A549 (cell line): ENCODE data around the gene PDCD6IP. TPM values are rescaled to one million over a fixed set of nuclear protein-coding genes. Genes with fewer than 3 reads are reported as not detected.

Experiments
- ATAC-seq, 2 experiments: fragments of 200-7000 bp in 1 of 2; fragments of >200 bp in 1 of 2; cut with Nextera tagmentation in 1 of 2; cut with Tn5 transposase in 1 of 2; 3 replicates each; pipeline versions ENCODE4 v1.8.0 to v1.9.1; 2018 to 2020; ENCODE audit warnings: mild to moderate bottlenecking in 1 of 2, moderate library complexity in 1 of 2
- CTCF ChIA-PET: fragments of 300-600 bp; sonication (Branson Sonifier 250); formaldehyde crosslinking; extraction: SDS; loops from one replicate; lab custom pipeline; 2021; ENCODE audit warnings: antibody characterized with exemption, inconsistent platforms; lab: Yijun Ruan, JAX
- POLR2A ChIA-PET: fragments of 350-600 bp; formaldehyde crosslinking; extraction: SDS; loops from one replicate; lab custom pipeline; 2021; ENCODE audit warnings: antibody characterized with exemption, inconsistent platforms; lab: Yijun Ruan, JAX
- DNase-seq, 2 experiments: peaks; one replicate each; pipeline versions ENCODE4 v3.0.0 to v3.0.0-alpha.2; 2011 to 2016; ENCODE audit warnings: low read depth in 1 of 2, low spot score in 1 of 2
- FAIRE-seq: peaks from 2 replicates; lab custom pipeline; 2011; peaks lifted over from hg19 to GRCh38; lab: Jason Lieb, UNC
- H3K27ac ChIP-seq, 2 experiments: fragments of >200 bp; sonication (Bioruptor Twin); formaldehyde crosslinking; 3 replicates each; pipeline ENCODE4 v1.5.1; 2016 to 2017
- H3K4me1 ChIP-seq: fragments of >200 bp; sonication (Bioruptor Twin); formaldehyde crosslinking; 3 replicates; pipeline ENCODE4 v1.6.1; 2016
- H3K4me2 ChIP-seq: fragments of >200 bp; sonication (Bioruptor Twin); formaldehyde crosslinking; 3 replicates; pipeline ENCODE4 v1.6.1; 2016
- H3K4me3 ChIP-seq: fragments of >200 bp; sonication (Bioruptor Twin); formaldehyde crosslinking; 3 replicates; pipeline ENCODE4 v1.5.1; 2016
- H3K9me3 ChIP-seq: fragments of >200 bp; sonication (Bioruptor Twin); formaldehyde crosslinking; 3 replicates; pipeline ENCODE4 v1.6.1; 2016
- CBX8 ChIP-seq: fragments of 200-600 bp; sonication (generic); IDR thresholded peaks from 2 replicates; pipeline ENCODE4 v1.6.1; 2016
- CHD2 ChIP-seq: fragments of 150-350 bp; IDR thresholded peaks from 2 replicates; pipeline ENCODE4 v1.6.1; 2014; ENCODE audit warnings: low read length; ENCODE audit not compliant: partially characterized antibody
- CHD4 ChIP-seq: fragments of 200-600 bp; sonication (generic); IDR thresholded peaks from 2 replicates; pipeline ENCODE4 v1.6.1; 2016; ENCODE audit warnings: antibody characterized with exemption, mild to moderate bottlenecking, borderline replicate concordance
- EHF ChIP-seq: fragments of 250-450 bp; sonication (Bioruptor Pico); IDR thresholded peaks from 2 replicates; pipeline ENCODE4 v1.5.0; 2020; ENCODE audit warnings: mild to moderate bottlenecking
- EHMT2 ChIP-seq: fragments of 200-600 bp; sonication (generic); IDR thresholded peaks from 2 replicates; pipeline ENCODE4 v1.6.1; 2016; ENCODE audit warnings: antibody characterized with exemption, low read depth, mild to moderate bottlenecking, moderate library complexity
- FOSB ChIP-seq: fragments of 250-450 bp; sonication (Bioruptor Pico); IDR thresholded peaks from 2 replicates; pipeline ENCODE4 v1.5.0; 2020; ENCODE audit warnings: mild to moderate bottlenecking, moderate library complexity
- HEYL ChIP-seq: fragments of 250-450 bp; sonication (Bioruptor Pico); IDR thresholded peaks from 2 replicates; pipeline ENCODE4 v1.8.0; 2021; ENCODE audit warnings: mild to moderate bottlenecking, moderate library complexity
- HOXA7 ChIP-seq: fragments of 250-450 bp; sonication (Bioruptor Pico); IDR thresholded peaks from 2 replicates; pipeline ENCODE4 v1.5.0; 2020; ENCODE audit warnings: mild to moderate bottlenecking, moderate library complexity
- JUN ChIP-seq, 2 experiments: fragments of >200 bp; sonication (Bioruptor Twin); formaldehyde crosslinking; IDR thresholded peaks; 2 replicates in 1 of 2; 3 replicates in 1 of 2; pipeline ENCODE4 v1.6.1; 2016 to 2017
- MAFK ChIP-seq: fragments of 450-650 bp; IDR thresholded peaks from 2 replicates; pipeline ENCODE4 v1.6.1; 2014; ENCODE audit not compliant: partially characterized antibody
- NR3C1 ChIP-seq: fragments of >200 bp; sonication (Bioruptor Twin); formaldehyde crosslinking; IDR thresholded peaks from 3 replicates; pipeline ENCODE4 v1.6.1; 2017
- RAD21 ChIP-seq, 2 experiments: fragments of >200 bp in 1 of 2; sonication (Bioruptor Twin) in 1 of 2; formaldehyde crosslinking in 1 of 2; IDR thresholded peaks in 1 of 2; conservative IDR thresholded peaks in 1 of 2; 2 replicates in 1 of 2; 3 replicates in 1 of 2; pipeline ENCODE4 v1.6.1; 2012 to 2018; ENCODE audit warnings: inconsistent platforms in 1 of 2
- RNF2 ChIP-seq: fragments of 200-600 bp; sonication (generic); IDR thresholded peaks from 2 replicates; pipeline ENCODE4 v1.6.1; 2016; ENCODE audit warnings: low read depth, mild to moderate bottlenecking, antibody characterized with exemption, moderate library complexity, borderline replicate concordance
- SMC3 ChIP-seq: fragments of >200 bp; sonication (Bioruptor Twin); formaldehyde crosslinking; IDR thresholded peaks from 3 replicates; pipeline ENCODE4 v1.6.1; 2018; ENCODE audit warnings: inconsistent platforms
- ZC3H11A ChIP-seq: fragments of 450-650 bp; IDR thresholded peaks from 2 replicates; pipeline ENCODE4 v1.6.1; 2014; ENCODE audit warnings: antibody characterized with exemption, mild to moderate bottlenecking
- ZSCAN20 ChIP-seq: fragments of 250-450 bp; sonication (Bioruptor Pico); IDR thresholded peaks from 2 replicates; pipeline ENCODE4 v1.8.0; 2022; ENCODE audit warnings: mild to moderate bottlenecking, moderate library complexity
- WGBS: methylation state at CpG from one replicate; pipeline ENCODE4 v1.1.6; 2017; ENCODE audit errors: missing lambda C conversion rate; 5-methylcytosine and 5-hydroxymethylcytosine counted together
- polyA plus RNA-seq, 4 experiments: library from polyadenylated mRNA; depleted of rRNA in 3 of 4; stranded (reverse); fragments of >200 nt; fragmentation: RNase III in 1 of 4; extraction: RNeasy Plus Mini Kit Qiagen cat#74134 plus additional on column Dnase treatment in 1 of 4; gene quantifications; 2 replicates in 3 of 4; 3 replicates in 1 of 4; pipeline ENCODE4 v1.2.3, GENCODE V29; 2011 to 2017
- TF ChIP-seq, protein P1 (sequence below): fragments of 450-650 bp; IDR thresholded peaks from 2 replicates; pipeline ENCODE4 v1.6.1; 2014; ENCODE audit warnings: antibody characterized with exemption
- TF ChIP-seq, protein P2 (sequence below): fragments of >200 bp; sonication (Bioruptor Twin); formaldehyde crosslinking; IDR thresholded peaks from 3 replicates; pipeline ENCODE4 v1.5.1; 2016
- TF ChIP-seq, protein P3 (sequence below): fragments of 250-450 bp; sonication (Bioruptor Pico); IDR thresholded peaks from 2 replicates; pipeline ENCODE4 v1.5.0; 2020; ENCODE audit warnings: low read depth, mild to moderate bottlenecking, moderate library complexity

Gene PDCD6IP
- polyA plus RNA-seq, 2 of the 4 experiments (the other 2 are of a cell fraction), result 145 to 221 TPM

DNA sequence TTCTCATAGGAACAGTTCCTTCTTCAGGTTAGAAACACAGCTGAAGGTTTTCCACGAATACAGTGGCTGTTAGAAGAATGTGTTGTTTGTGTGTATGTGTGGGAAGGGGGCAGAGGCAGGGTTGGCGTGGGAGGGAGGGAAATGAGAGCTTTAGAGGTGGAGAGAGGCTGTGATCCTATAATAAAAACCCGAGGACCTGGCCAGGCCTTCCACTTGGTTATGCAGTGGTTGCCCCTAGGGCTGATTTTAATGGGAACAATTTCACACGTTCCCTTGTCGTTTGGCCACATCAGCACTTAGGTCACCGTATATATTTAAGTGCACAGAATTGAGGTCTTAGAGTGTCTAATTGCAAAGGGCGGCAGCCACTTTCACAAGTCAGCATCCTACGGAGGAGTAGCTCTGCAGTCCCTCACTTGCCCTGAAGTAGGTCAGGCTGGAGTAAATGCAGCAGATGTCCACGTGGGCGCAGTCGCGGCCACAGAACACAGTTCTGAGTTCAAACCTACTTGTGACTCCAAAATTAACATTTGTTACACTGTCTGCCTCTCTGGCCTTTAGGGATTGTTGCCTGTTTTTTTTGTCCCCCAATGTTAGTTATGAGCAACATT lies 85.6 kb downstream of the PDCD6IP start:
- 35% methylated on average over 12 of the region's 12 CpGs for WGBS
- peak; percentile 70 to 89 for ATAC-seq
- TF ChIP-seq, protein P1, sequence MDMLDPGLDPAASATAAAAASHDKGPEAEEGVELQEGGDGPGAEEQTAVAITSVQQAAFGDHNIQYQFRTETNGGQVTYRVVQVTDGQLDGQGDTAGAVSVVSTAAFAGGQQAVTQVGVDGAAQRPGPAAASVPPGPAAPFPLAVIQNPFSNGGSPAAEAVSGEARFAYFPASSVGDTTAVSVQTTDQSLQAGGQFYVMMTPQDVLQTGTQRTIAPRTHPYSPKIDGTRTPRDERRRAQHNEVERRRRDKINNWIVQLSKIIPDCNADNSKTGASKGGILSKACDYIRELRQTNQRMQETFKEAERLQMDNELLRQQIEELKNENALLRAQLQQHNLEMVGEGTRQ, result no peak
- no peak for TF ChIP-seq ZSCAN20 (CRISPR knock-in tag)
- TF ChIP-seq EHF, result no peak
- TF ChIP-seq RAD21 (conservative IDR thresholded peaks at IDR 0.05 in 1 of 2, IDR thresholded peaks at IDR 0.05 in 1 of 2), result peak; percentile 49 to 68; a peak in 3 of 5 replicates
- peak; percentile 49; the same call in 2 of the 3 replicates for TF ChIP-seq SMC3
- TF ChIP-seq, protein P2, sequence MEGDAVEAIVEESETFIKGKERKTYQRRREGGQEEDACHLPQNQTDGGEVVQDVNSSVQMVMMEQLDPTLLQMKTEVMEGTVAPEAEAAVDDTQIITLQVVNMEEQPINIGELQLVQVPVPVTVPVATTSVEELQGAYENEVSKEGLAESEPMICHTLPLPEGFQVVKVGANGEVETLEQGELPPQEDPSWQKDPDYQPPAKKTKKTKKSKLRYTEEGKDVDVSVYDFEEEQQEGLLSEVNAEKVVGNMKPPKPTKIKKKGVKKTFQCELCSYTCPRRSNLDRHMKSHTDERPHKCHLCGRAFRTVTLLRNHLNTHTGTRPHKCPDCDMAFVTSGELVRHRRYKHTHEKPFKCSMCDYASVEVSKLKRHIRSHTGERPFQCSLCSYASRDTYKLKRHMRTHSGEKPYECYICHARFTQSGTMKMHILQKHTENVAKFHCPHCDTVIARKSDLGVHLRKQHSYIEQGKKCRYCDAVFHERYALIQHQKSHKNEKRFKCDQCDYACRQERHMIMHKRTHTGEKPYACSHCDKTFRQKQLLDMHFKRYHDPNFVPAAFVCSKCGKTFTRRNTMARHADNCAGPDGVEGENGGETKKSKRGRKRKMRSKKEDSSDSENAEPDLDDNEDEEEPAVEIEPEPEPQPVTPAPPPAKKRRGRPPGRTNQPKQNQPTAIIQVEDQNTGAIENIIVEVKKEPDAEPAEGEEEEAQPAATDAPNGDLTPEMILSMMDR, result peak; percentile 21; the same call in 1 of the 3 replicates
- peak; percentile 17 for TF ChIP-seq MAFK
- H3K4me1 ChIP-seq, result peaks cover 6% of the 10 kb centered on the region; the same call in 1 of the 3 replicates
- CTCF ChIA-PET, result interaction anchor here (0.6 to 8.1 kb wide), 41 partner anchors 9 to 1944 kb away, joined by 3 to 116 read pairs (median 4); no protein-coding TSS in a partner anchor
- peak overlapping the region; percentile 2 to 52; a peak in 2 of 6 replicates for H3K27ac ChIP-seq
- peak; percentile 37 to 57 for DNase-seq
- H3K4me3 ChIP-seq, result peak overlapping the region; percentile 14; the same call in 2 of the 3 replicates
- H3K4me2 ChIP-seq, result peak overlapping the region; percentile 66
- POLR2A ChIA-PET, result interaction anchor here (0.6 kb wide), 1 partner anchor 1601 kb away, joined by 3 read pairs; no protein-coding TSS in a partner anchor
- H3K9me3 ChIP-seq, result no peaks in the 10 kb centered on the region
- FAIRE-seq, result no peak

DNA sequence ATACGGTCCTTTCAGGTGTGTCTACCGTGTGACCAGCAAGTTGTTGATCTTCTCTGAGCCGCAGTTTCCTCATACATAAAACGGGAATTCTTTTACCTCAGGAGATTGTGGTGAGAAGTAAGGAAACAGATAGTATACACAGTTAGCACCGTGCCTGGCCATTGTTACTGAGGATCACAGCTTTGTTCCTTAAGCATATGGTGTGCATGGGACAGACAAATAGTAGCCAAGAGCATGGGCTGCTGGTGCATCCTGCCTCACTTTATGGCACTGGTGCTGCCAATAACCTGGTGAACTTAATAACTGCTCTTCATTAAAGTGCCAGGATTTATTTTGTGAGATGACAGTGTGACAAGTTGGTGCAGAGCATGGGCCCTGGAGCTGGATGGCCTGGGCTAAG lies 86.3 kb downstream of the PDCD6IP start:
- DNase-seq (no peak), ATAC-seq (no peak), FAIRE-seq (no peak)
- 49% methylated on average over 5 of the region's 5 CpGs for WGBS
- H3K4me2 ChIP-seq, result no peak overlapping the region
- H3K9me3 ChIP-seq, result no peaks in the 10 kb centered on the region
- TF ChIP-seq FOSB, result no peak
- TF ChIP-seq, protein P3, sequence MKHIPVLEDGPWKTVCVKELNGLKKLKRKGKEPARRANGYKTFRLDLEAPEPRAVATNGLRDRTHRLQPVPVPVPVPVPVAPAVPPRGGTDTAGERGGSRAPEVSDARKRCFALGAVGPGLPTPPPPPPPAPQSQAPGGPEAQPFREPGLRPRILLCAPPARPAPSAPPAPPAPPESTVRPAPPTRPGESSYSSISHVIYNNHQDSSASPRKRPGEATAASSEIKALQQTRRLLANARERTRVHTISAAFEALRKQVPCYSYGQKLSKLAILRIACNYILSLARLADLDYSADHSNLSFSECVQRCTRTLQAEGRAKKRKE (CRISPR knock-in tag), result no peak
- TF ChIP-seq CHD4, result no peak
- no peak for TF ChIP-seq NR3C1
- no peak for TF ChIP-seq EHMT2
- TF ChIP-seq ZC3H11A, result no peak
- TF ChIP-seq CBX8, result no peak
- TF ChIP-seq HOXA7 (CRISPR knock-in tag), result no peak
- TF ChIP-seq CHD2, result no peak
- TF ChIP-seq HEYL (CRISPR knock-in tag), result no peak
- TF ChIP-seq RNF2, result no peak
- TF ChIP-seq, protein P1, result no peak
- TF ChIP-seq JUN (IDR thresholded peaks at IDR 0.05), result no peak
- TF ChIP-seq MAFK, result no peak
- CTCF ChIA-PET, result interaction anchor here (0.8 to 8.1 kb wide), 14 partner anchors 9 to 1469 kb away, joined by 3 to 116 read pairs (median 11); no protein-coding TSS in a partner anchor
- no peak overlapping the region for H3K4me3 ChIP-seq
- peaks cover 6% of the 10 kb centered on the region; the same call in 1 of the 3 replicates for H3K4me1 ChIP-seq
- POLR2A ChIA-PET, result no interaction called here
- H3K27ac ChIP-seq, result no peak overlapping the region
